Activated T-helper 1 cell treated with anti-CD3 and anti-CD28 coated beads, Interleukin-12 subunit alpha, Interleukin-12 subunit beta, Interleukin-2, Interleukin-4 antibody, amounts not matched to agents 30 ng/mL and 10 ng/mL and 1 ng/mL, durations not matched to agents 14 hours and 24 hours and 36 hours (primary cell): ENCODE measurements around the gene GGTLC1. TPM values are rescaled to one million over a fixed set of nuclear protein-coding genes. Genes with fewer than 3 reads are reported as not detected.
A peak's percentile ranks its signal among the peaks of the same experiment; 100 is the strongest.

ENCODE experiments used
- DNase-seq: peaks from one replicate; pipeline ENCODE4 v3.0.0; 2021; ENCODE audit warnings: low spot score
- H3K27ac Mint-ChIP-seq: one replicate; pipeline ENCODE4 v1.8.0; 2021; ENCODE audit warnings: mild to moderate bottlenecking, mixed read lengths
- H3K27me3 Mint-ChIP-seq: one replicate; pipeline ENCODE4 v1.8.0; 2022; ENCODE audit warnings: mild to moderate bottlenecking, moderate library complexity, mixed read lengths; ENCODE audit not compliant: insufficient read depth
- H3K36me3 Mint-ChIP-seq: one replicate; pipeline ENCODE4 v1.8.0; 2021; ENCODE audit warnings: low read depth, mixed read lengths
- H3K4me1 Mint-ChIP-seq: one replicate; pipeline ENCODE4 v1.8.0; 2021; ENCODE audit warnings: low read depth, mixed read lengths
- H3K4me3 Mint-ChIP-seq: one replicate; pipeline ENCODE4 v1.8.0; 2021; ENCODE audit warnings: mild to moderate bottlenecking, moderate library complexity, mixed read lengths
- H3K9me3 Mint-ChIP-seq: one replicate; pipeline ENCODE4 v1.8.0; 2021; ENCODE audit warnings: mixed read lengths
- intact Hi-C: fragments of 100-400 bp; cut with micrococcal nuclease; formaldehyde crosslinking; loops from one replicate; pipeline ENCODE4 v1.15.1; 2024
- total RNA-seq: library from RNA; stranded (reverse); gene quantifications from 2 replicates; pipeline ENCODE4 v1.2.3, GENCODE V29; 2022

Gene GGTLC1
- not detected in 2 replicates for total RNA-seq

DNA sequence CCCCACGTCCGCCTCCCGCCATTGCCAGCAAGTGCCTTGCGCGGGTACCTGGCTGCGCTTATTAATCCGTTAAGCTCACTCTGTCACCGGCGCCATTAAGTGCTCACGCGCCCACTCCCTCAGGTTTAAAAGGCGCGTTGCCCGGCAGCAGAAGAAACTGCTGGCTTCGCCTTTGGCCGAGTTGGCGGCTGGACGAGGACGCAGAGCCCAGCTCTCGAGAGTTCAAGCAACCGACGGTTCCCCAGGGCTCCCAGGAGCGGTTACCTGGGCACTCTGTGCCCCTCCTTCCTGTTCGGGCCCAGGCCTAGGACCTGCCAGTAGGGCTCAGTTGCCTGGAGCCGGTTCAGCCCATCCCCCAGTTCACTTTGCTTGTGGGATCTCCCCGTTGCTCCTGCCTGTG lies at the start of gene GGTLC1:
GGTLC1 (minus strand) TSS at position 219 of the 400 bp plus-strand sequence. CDS start 2,168 bp downstream, outside the sequence.
- H3K4me1 Mint-ChIP-seq = no peaks in the 10 kb centered on the region
- no peak within 1 kb of the TSS for H3K27ac Mint-ChIP-seq
- intact Hi-C loops = no loop called here
- no peaks in the 10 kb centered on the region for H3K9me3 Mint-ChIP-seq
- no peaks in the 10 kb centered on the region for H3K36me3 Mint-ChIP-seq
- H3K4me3 Mint-ChIP-seq = no peak within 1 kb of the TSS
- H3K27me3 Mint-ChIP-seq = no peaks in the 10 kb centered on the region
- no peak for DNase-seq

DNA sequence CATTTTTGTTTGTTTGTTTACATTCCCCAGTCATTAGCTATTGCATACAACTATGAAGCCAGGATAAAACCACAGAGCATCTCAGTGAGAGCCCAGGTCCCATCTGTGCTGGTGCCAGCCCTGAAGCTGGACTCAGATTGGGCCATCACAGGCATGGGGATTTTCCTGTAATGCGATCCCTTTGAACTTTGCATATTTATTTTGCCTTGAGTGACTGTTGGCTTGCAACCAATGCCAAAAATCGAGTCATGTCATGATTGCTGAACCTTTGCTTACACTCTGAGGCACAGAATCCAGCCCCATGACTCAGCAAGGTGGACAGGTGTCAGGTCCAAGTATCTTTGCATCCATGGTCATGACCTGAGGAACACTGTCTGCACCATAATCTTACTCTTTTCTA lies 46.2 kb upstream of the GGTLC1 start:
- Mint-ChIP-seq H3K4me1 (peaks cover 38% of the 10 kb centered on the region), H3K36me3 (peaks cover 7% of the 10 kb centered on the region), H3K9me3 (peaks cover 17% of the 10 kb centered on the region), H3K4me3 (no peak overlapping the region), H3K27ac (no peak overlapping the region), H3K27me3 (no peaks in the 10 kb centered on the region)
- intact Hi-C loops = no loop called here
- no peak for DNase-seq

DNA sequence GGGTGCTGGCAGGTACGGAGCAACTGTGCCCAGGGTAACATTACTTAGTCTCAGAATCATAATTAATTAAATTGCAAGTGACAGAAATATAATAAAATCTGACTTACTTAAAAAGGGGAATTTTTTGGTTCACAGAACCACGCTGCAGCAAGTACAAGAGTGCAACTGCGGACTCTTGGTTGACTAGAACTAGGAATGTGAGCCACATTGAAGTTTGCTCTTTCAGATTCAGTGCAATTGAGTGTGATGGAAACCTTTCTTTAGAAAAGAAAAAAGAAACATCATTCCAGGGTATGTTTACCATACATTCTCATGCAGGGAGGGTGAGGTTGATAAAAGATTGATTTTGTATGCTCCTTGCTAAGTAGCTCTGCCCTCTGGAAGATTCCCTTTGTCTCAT lies 45.0 kb upstream of the GGTLC1 start:
- DNase-seq = no peak
- peaks cover 48% of the 10 kb centered on the region for H3K4me1 Mint-ChIP-seq
- intact Hi-C loops = no loop called here
- peaks cover 10% of the 10 kb centered on the region for H3K36me3 Mint-ChIP-seq
- peaks cover 17% of the 10 kb centered on the region for H3K9me3 Mint-ChIP-seq
- peak overlapping the region; percentile 21 for H3K27ac Mint-ChIP-seq
- no peak overlapping the region for H3K4me3 Mint-ChIP-seq
- no peaks in the 10 kb centered on the region for H3K27me3 Mint-ChIP-seq

DNA sequence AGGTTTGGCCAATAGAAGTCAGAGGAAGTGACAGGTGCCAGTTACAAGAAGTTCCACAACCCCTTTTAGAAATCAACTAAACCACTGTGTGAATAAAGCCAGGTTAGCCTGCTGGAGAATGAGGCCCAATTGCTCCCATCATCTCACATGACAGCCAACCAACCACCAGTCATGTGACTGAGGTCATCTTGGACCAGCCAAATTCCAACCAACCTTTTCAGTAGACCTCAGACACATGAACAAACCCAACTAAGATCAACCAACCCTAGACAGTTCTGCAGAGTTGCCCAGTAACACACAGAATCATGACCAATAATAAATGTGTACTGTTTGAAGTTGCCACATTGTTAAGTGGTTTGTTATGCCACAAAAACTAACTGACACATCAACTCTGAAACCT lies 44.6 kb upstream of the GGTLC1 start:
- peaks cover 10% of the 10 kb centered on the region for H3K36me3 Mint-ChIP-seq
- no peak for DNase-seq
- H3K9me3 Mint-ChIP-seq = peaks cover 17% of the 10 kb centered on the region
- peaks cover 48% of the 10 kb centered on the region for H3K4me1 Mint-ChIP-seq
- peak overlapping the region; percentile 21 for H3K27ac Mint-ChIP-seq
- intact Hi-C loops = no loop called here
- H3K4me3 Mint-ChIP-seq = peak overlapping the region; percentile 46
- H3K27me3 Mint-ChIP-seq = no peaks in the 10 kb centered on the region

- H3K4me1 Mint-ChIP-seq = peaks cover 54% of the 10 kb centered on the region
- no peaks in the 10 kb centered on the region for H3K27me3 Mint-ChIP-seq
- H3K4me3 Mint-ChIP-seq = peak overlapping the region; percentile 19
- peak overlapping the region; percentile 21 for H3K27ac Mint-ChIP-seq
- intact Hi-C loops = no loop called here
- peaks cover 17% of the 10 kb centered on the region for H3K9me3 Mint-ChIP-seq
- no peak for DNase-seq
- peaks cover 10% of the 10 kb centered on the region for H3K36me3 Mint-ChIP-seq
Observed at GRCh38 chr20:24032400-24032898, 43.9 kb upstream of the GGTLC1 start.

DNA sequence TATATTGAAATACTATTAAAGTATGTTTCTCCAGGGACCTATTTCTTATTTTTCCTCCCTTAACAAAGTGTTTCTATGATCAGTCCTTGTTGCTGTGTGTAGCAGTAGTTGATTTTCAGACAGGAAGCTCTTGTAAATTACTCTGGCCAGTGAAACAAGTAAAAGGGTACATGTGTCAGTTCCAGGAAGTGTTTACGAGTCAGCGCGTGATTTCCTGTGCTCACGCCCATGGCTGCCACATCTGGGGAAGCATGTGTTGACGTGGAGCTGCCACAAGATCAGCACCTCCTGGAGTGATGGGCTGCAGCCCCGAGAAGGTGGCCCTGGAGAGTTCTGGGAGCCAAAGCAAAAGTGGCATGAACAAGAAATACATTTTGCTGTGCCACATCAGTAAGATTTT lies 38.6 kb upstream of the GGTLC1 start:
- Mint-ChIP-seq H3K27me3 (no peaks in the 10 kb centered on the region), H3K36me3 (peaks cover 7% of the 10 kb centered on the region), H3K4me3 (peak overlapping the region; percentile 50), H3K9me3 (peaks cover 11% of the 10 kb centered on the region), H3K4me1 (peaks cover 56% of the 10 kb centered on the region), H3K27ac (peak overlapping the region; percentile 86)
- intact Hi-C loops = loop anchor here (1.0 to 10.0 kb wide), 3 partner anchors 18 to 1208 kb away; no protein-coding TSS in a partner anchor
- DNase-seq = peak; percentile 82

GRCh38 chr20:24022621-24023180 lies 34.1 kb upstream of the GGTLC1 start:
- H3K9me3 Mint-ChIP-seq = no peaks in the 10 kb centered on the region
- H3K4me3 Mint-ChIP-seq = no peak overlapping the region
- intact Hi-C loops = loop anchor here (10.0 kb wide), 1 partner anchor 1212 kb away; no protein-coding TSS in a partner anchor
- H3K27me3 Mint-ChIP-seq = peaks cover 3% of the 10 kb centered on the region
- no peak overlapping the region for H3K27ac Mint-ChIP-seq
- no peak for DNase-seq
- peaks cover 26% of the 10 kb centered on the region for H3K4me1 Mint-ChIP-seq
- no peaks in the 10 kb centered on the region for H3K36me3 Mint-ChIP-seq

- intact Hi-C loops = no loop called here
Observed at GRCh38 chr20:24018796-24019195, 30.2 kb upstream of the GGTLC1 start.

GRCh38 chr20:24017458-24017755 lies 28.8 kb upstream of the GGTLC1 start:
- no peaks in the 10 kb centered on the region for H3K9me3 Mint-ChIP-seq
- H3K27ac Mint-ChIP-seq = no peak overlapping the region
- H3K27me3 Mint-ChIP-seq = peaks cover 12% of the 10 kb centered on the region
- H3K4me1 Mint-ChIP-seq = peaks cover 9% of the 10 kb centered on the region
- H3K36me3 Mint-ChIP-seq = no peaks in the 10 kb centered on the region
- intact Hi-C loops = no loop called here
- H3K4me3 Mint-ChIP-seq = no peak overlapping the region
- DNase-seq = no peak

More at GRCh38 chr20:24018796-24019195, 30.2 kb upstream of the GGTLC1 start:
- DNase-seq = no peak
- Mint-ChIP-seq H3K4me1 (peaks cover 9% of the 10 kb centered on the region), H3K27me3 (peaks cover 12% of the 10 kb centered on the region), H3K27ac (no peak overlapping the region), H3K9me3 (no peaks in the 10 kb centered on the region), H3K4me3 (no peak overlapping the region), H3K36me3 (no peaks in the 10 kb centered on the region)

GRCh38 chr20:24016607-24017457 lies 28.3 kb upstream of the GGTLC1 start:
- intact Hi-C loops = no loop called here
- no peak for DNase-seq

DNA sequence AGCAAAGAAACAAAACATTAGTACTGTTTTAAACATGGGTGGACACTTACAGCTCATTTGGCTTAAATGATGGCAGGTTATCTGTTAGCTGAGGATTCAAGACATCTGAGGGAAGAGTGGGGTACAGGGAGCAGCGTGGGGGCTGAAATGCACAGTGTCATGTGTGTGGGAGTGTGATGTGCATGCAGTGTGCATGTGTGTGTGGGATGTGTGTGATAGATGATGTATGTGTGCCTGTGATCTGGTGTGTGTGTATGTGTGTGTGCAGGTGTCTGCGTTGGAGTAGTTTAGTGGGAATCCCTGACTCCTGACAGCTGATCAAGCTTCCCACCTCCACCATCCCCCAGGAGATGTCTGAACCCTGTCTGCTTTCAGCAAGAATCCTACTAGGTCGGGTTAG lies 25.4 kb upstream of the GGTLC1 start:
- Mint-ChIP-seq H3K27me3 (peaks cover 12% of the 10 kb centered on the region), H3K27ac (no peak overlapping the region), H3K4me1 (peaks cover 9% of the 10 kb centered on the region), H3K36me3 (no peaks in the 10 kb centered on the region), H3K9me3 (no peaks in the 10 kb centered on the region), H3K4me3 (no peak overlapping the region)
- no peak for DNase-seq
- intact Hi-C loops = no loop called here

More at GRCh38 chr20:24016607-24017457, 28.3 kb upstream of the GGTLC1 start:
- Mint-ChIP-seq H3K9me3 (no peaks in the 10 kb centered on the region), H3K36me3 (no peaks in the 10 kb centered on the region), H3K27me3 (peaks cover 12% of the 10 kb centered on the region), H3K4me3 (no peak overlapping the region), H3K4me1 (peaks cover 9% of the 10 kb centered on the region), H3K27ac (no peak overlapping the region)

- H3K27ac Mint-ChIP-seq = no peak overlapping the region
- H3K4me1 Mint-ChIP-seq = no peaks in the 10 kb centered on the region
- H3K36me3 Mint-ChIP-seq = no peaks in the 10 kb centered on the region
Observed at GRCh38 chr20:24011282-24011681, 22.7 kb upstream of the GGTLC1 start.

GRCh38 chr20:24007758-24008157 lies 19.2 kb upstream of the GGTLC1 start:
- Mint-ChIP-seq H3K9me3 (no peaks in the 10 kb centered on the region), H3K36me3 (no peaks in the 10 kb centered on the region), H3K27ac (no peak overlapping the region), H3K4me3 (no peak overlapping the region), H3K4me1 (no peaks in the 10 kb centered on the region), H3K27me3 (peaks cover 2% of the 10 kb centered on the region)
- intact Hi-C loops = no loop called here
- no peak for DNase-seq

More at GRCh38 chr20:24011282-24011681, 22.7 kb upstream of the GGTLC1 start:
- H3K9me3 Mint-ChIP-seq = no peaks in the 10 kb centered on the region
- peaks cover 7% of the 10 kb centered on the region for H3K27me3 Mint-ChIP-seq
- no peak for DNase-seq
- intact Hi-C loops = no loop called here
- no peak overlapping the region for H3K4me3 Mint-ChIP-seq
